HepG2 (cell line): ENCODE data around the gene CYSRT1. TPM values are rescaled to one million over a fixed set of nuclear protein-coding genes. Genes with fewer than 3 reads are reported as not detected.
A peak's percentile ranks its signal among the peaks of the same experiment; 100 is the strongest.

ENCODE experiments used
- CBFB ChIP-seq: sonication (generic); formaldehyde crosslinking; IDR thresholded peaks from 2 replicates; pipeline ENCODE4 v1.4.0; 2020; ENCODE audit warnings: missing genetic modification reagents
- DDIT3 ChIP-seq: sonication (generic); formaldehyde crosslinking; IDR thresholded peaks from 2 replicates; pipeline ENCODE4 v1.4.0; 2020; ENCODE audit warnings: mild to moderate bottlenecking, missing genetic modification reagents
- GTF3A ChIP-seq: sonication (generic); formaldehyde crosslinking; conservative IDR thresholded peaks from 2 replicates; pipeline ENCODE4 v1.4.0; 2020; ENCODE audit warnings: mild to moderate bottlenecking, missing genetic modification reagents
- HNRNPK ChIP-seq: fragments of 200-400 bp; formaldehyde crosslinking; IDR thresholded peaks from 2 replicates; pipeline ENCODE4 v1.6.1; 2018; ENCODE audit warnings: low read length, low read depth, moderate library complexity, mild to moderate bottlenecking; ENCODE audit not compliant: poor library complexity, severe bottlenecking
- KLF6 ChIP-seq: IDR thresholded peaks from 2 replicates; pipeline ENCODE4 v1.8.0; 2016; ENCODE audit warnings: missing biosample characterization, missing genetic modification reagents
- MXI1 ChIP-seq: IDR thresholded peaks from 3 replicates; pipeline ENCODE4 v1.6.1; 2012; ENCODE audit warnings: low read depth, low read length, inconsistent platforms, borderline replicate concordance
- RBAK ChIP-seq: sonication (generic); formaldehyde crosslinking; IDR thresholded peaks from 2 replicates; pipeline ENCODE4 v1.5.1; 2020; ENCODE audit warnings: mild to moderate bottlenecking, missing genetic modification reagents
- RXRA ChIP-seq: sonication (generic); formaldehyde crosslinking; IDR thresholded peaks from 2 replicates; pipeline ENCODE4 v1.5.1; 2020; ENCODE audit warnings: missing genetic modification reagents
- TBX2 ChIP-seq: sonication (generic); formaldehyde crosslinking; IDR thresholded peaks from 2 replicates; pipeline ENCODE4 v1.5.0; 2020; ENCODE audit warnings: missing genetic modification reagents, mild to moderate bottlenecking, borderline replicate concordance
- ZBTB39 ChIP-seq: sonication (generic); formaldehyde crosslinking; IDR thresholded peaks from 2 replicates; pipeline ENCODE4 v1.5.0; 2020; ENCODE audit warnings: missing genetic modification reagents
- ZFP90 ChIP-seq: sonication (generic); formaldehyde crosslinking; IDR thresholded peaks from 2 replicates; pipeline ENCODE4 v1.8.0; 2022; ENCODE audit warnings: missing genetic modification reagents, mild to moderate bottlenecking, inconsistent platforms, borderline replicate concordance
- ZFX ChIP-seq: sonication (generic); formaldehyde crosslinking; IDR thresholded peaks from 2 replicates; pipeline ENCODE4 v1.4.0; 2020; ENCODE audit warnings: mild to moderate bottlenecking, low read depth, missing genetic modification reagents, moderate library complexity
- ZFY ChIP-seq: sonication (generic); formaldehyde crosslinking; IDR thresholded peaks from 2 replicates; pipeline ENCODE4 v1.4.0; 2020; ENCODE audit warnings: missing genetic modification reagents
- ZMYM2 ChIP-seq: sonication (generic); formaldehyde crosslinking; IDR thresholded peaks from 2 replicates; pipeline ENCODE4 v1.8.0; 2022; ENCODE audit warnings: mild to moderate bottlenecking, missing genetic modification reagents
- ZMYM4 ChIP-seq: sonication (generic); formaldehyde crosslinking; IDR thresholded peaks from 2 replicates; pipeline ENCODE4 v1.8.1; 2023; ENCODE audit warnings: mild to moderate bottlenecking, missing genetic modification reagents
- ZNF331 ChIP-seq: sonication (generic); formaldehyde crosslinking; IDR thresholded peaks from 2 replicates; pipeline ENCODE4 v1.4.0; 2020; ENCODE audit warnings: missing genetic modification reagents
- ZNF33A ChIP-seq: sonication (generic); formaldehyde crosslinking; IDR thresholded peaks from 2 replicates; pipeline ENCODE4 v1.5.1; 2020; ENCODE audit warnings: missing genetic modification reagents, mild to moderate bottlenecking, moderate library complexity, borderline replicate concordance
- ZNF543 ChIP-seq: sonication (generic); formaldehyde crosslinking; IDR thresholded peaks from 2 replicates; pipeline ENCODE4 v1.4.0; 2020; ENCODE audit warnings: mild to moderate bottlenecking, missing genetic modification reagents
- ZNF746 ChIP-seq: sonication (generic); formaldehyde crosslinking; IDR thresholded peaks from 2 replicates; pipeline ENCODE4 v1.8.0; 2022; ENCODE audit warnings: mild to moderate bottlenecking, missing genetic modification reagents
- polyA plus RNA-seq, 8 experiments: library from polyadenylated mRNA; depleted of rRNA in 3 of 8; stranded (reverse) in 7 of 8; unstranded in 1 of 8; fragments of >200 nt; fragmentation: Illumina TruSeq in 4 of 8; extraction: Trizol in 4 of 8; gene quantifications; 2 replicates each; pipeline versions ENCODE4 v1.2.1 to v1.2.3, GENCODE V29; 2011 to 2016; ENCODE audit warnings: low read depth in 4 of 8, missing spikeins in 1 of 8, mixed read lengths in 1 of 8; ENCODE audit not compliant: insufficient read depth in 1 of 8
- total RNA-seq, 5 experiments: library from RNA; depleted of rRNA; stranded (reverse); fragments of >200 nt; fragmentation: Illumina TruSeq; extraction: Trizol; gene quantifications; 2 replicates each; pipeline ENCODE4 v1.2.3, GENCODE V29; 2016; ENCODE audit warnings: low read depth in 1 of 5
- TF ChIP-seq, protein P1 (sequence below): sonication (generic); formaldehyde crosslinking; IDR thresholded peaks from 2 replicates; pipeline ENCODE4 v1.4.0; 2020; ENCODE audit warnings: missing genetic modification reagents, borderline replicate concordance
- TF ChIP-seq, protein P2 (sequence below): sonication (generic); formaldehyde crosslinking; IDR thresholded peaks from 2 replicates; pipeline ENCODE4 v1.8.1; 2023; ENCODE audit warnings: mild to moderate bottlenecking, missing genetic modification reagents

The CYSRT1 gene
- total and polyA plus RNA-seq, 2 of the 13 experiments (the other 11 are each of a cell fraction or from before 2014, with no cell fraction given) = 1.5 to 2.1 TPM

DNA sequence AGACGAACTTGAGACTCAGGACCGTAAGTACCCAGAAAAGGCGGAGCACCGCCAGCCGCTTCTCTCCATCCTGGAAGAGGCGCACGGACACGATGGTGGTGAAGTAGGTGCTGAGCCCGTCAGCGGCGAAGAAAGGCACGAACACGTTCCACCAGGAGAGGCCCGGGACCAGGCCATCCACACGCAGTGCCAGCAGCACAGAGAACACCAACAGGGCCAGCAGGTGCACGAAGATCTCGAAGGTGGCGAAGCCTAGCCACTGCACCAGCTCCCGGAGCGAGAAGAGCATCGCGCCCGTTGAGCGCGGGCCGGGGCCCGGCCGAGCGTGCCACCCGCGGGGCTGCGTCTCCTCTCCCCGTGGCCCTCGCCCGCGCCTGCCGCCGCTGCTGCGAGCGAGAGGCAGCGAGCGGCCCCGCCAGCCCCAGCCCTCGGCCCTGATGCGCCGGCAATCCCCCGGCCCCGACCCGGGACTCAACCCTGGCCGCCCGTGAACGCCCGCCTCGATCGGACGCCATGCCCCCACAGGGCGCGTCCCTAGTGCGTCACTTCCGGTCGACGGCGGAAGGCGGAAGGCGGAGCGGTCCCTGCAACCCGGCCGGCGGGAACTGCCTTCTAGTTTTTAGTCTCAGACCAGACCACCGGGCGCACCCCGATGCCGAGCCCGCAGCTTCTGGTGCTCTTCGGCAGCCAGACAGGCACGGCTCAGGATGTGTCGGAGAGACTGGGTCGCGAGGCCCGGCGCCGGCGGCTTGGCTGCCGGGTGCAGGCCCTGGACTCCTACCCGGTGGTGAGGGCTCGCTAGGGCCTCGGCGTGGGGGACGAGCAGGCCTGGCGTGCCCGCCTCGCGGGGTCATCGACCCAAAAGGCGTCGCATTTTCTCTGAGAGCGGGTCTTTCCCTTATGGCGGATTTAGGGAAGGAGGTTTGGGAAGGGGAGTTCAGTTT lies 19.6 kb upstream of the CYSRT1 start, which contains the start of the genes NDOR1 and TMEM203 (continued):
- TF ChIP-seq ZNF543 (CRISPR knock-in tag) (0 out of 2 replicates have a peak, but pooled peaks have one; percentile 34), HNRNPK (peak; percentile 23), RBAK (no peak), ZBTB39 (no peak), ZFX (CRISPR knock-in tag) (peak; percentile 94), CBFB (peak; percentile 9; the same call in 1 of the 2 replicates), GTF3A (CRISPR knock-in tag) (no peak), ZNF331 (peak; percentile 57; the same call in 1 of the 2 replicates), ZFP90 (0 out of 2 replicates have a peak, but pooled peaks have one; percentile 57), MXI1 (peak; percentile 90; the same call in 1 of the 3 replicates), ZMYM2 (CRISPR knock-in tag) (no peak), TBX2 (peak; percentile 12; the same call in 1 of the 2 replicates), KLF6 (peak; percentile 52; the same call in 1 of the 2 replicates), RXRA (CRISPR knock-in tag) (peak; percentile 54; the same call in 1 of the 2 replicates), DDIT3 (no peak), ZFY (peak; percentile 94), ZNF746 (CRISPR knock-in tag) (no peak), ZNF33A (CRISPR knock-in tag) (no peak), ZMYM4 (0 out of 2 replicates have a peak, but pooled peaks have one; percentile 17)
- TF ChIP-seq, protein P1, sequence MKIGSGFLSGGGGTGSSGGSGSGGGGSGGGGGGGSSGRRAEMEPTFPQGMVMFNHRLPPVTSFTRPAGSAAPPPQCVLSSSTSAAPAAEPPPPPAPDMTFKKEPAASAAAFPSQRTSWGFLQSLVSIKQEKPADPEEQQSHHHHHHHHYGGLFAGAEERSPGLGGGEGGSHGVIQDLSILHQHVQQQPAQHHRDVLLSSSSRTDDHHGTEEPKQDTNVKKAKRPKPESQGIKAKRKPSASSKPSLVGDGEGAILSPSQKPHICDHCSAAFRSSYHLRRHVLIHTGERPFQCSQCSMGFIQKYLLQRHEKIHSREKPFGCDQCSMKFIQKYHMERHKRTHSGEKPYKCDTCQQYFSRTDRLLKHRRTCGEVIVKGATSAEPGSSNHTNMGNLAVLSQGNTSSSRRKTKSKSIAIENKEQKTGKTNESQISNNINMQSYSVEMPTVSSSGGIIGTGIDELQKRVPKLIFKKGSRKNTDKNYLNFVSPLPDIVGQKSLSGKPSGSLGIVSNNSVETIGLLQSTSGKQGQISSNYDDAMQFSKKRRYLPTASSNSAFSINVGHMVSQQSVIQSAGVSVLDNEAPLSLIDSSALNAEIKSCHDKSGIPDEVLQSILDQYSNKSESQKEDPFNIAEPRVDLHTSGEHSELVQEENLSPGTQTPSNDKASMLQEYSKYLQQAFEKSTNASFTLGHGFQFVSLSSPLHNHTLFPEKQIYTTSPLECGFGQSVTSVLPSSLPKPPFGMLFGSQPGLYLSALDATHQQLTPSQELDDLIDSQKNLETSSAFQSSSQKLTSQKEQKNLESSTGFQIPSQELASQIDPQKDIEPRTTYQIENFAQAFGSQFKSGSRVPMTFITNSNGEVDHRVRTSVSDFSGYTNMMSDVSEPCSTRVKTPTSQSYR = peak; percentile 47; the same call in 1 of the 2 replicates
- TF ChIP-seq, protein P2, sequence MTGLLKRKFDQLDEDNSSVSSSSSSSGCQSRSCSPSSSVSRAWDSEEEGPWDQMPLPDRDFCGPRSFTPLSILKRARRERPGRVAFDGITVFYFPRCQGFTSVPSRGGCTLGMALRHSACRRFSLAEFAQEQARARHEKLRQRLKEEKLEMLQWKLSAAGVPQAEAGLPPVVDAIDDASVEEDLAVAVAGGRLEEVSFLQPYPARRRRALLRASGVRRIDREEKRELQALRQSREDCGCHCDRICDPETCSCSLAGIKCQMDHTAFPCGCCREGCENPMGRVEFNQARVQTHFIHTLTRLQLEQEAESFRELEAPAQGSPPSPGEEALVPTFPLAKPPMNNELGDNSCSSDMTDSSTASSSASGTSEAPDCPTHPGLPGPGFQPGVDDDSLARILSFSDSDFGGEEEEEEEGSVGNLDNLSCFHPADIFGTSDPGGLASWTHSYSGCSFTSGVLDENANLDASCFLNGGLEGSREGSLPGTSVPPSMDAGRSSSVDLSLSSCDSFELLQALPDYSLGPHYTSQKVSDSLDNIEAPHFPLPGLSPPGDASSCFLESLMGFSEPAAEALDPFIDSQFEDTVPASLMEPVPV (CRISPR knock-in tag) = 0 out of 2 replicates have a peak, but pooled peaks have one; percentile 25
